HG02970 (cell line): ENCODE data around the gene LUZP2.

ENCODE experiments used
- ATAC-seq: cut with Tn5 transposase; IDR thresholded peaks from one replicate; pipeline ENCODE4 v1.9.1; 2021; ENCODE audit warnings: mild to moderate bottlenecking, moderate library complexity, moderate number of reproducible peaks; ENCODE audit not compliant: unreplicated experiment, low FRiP score

Gene LUZP2

DNA sequence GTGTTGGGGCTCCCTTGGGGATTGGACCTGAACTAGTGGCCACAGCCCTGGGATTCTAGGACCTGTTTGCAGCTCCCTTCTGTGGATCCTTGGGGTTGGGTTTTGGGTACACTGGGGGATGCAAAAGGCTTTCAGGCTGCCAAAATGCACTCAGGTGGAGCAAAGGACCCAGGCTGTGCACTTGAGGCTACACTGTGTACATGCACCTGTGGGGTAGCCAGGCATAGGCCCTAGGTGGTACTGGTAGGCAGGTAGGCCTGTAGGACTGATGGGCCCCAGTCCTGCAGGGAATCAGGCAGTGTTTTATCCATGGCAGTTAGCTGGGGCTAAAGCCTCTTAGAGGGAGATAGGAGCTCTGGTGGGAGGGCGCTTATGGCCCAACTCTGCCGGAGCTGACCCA, 542.3 kb downstream of the LUZP2 start:
- ATAC-seq = no peak

DNA sequence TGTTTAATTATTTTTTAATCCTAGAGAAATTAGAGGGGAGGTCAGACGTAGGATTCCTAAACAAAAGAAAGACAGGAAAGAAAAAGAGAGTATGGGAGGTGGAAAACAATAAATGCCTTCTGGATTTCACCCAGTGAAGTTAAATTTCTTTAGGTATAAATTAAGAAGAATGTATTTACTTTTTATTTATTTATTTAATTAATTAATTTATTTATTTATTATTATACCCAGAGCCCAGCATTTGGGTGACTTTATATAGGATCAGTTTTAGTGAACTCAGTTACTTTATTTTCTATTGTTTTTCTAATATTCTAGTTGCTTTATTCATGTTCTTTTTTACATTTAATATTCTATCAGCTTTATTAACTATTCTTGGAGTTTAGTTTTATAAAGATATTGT, 551.8 kb downstream of the LUZP2 start:
- no peak for ATAC-seq

DNA sequence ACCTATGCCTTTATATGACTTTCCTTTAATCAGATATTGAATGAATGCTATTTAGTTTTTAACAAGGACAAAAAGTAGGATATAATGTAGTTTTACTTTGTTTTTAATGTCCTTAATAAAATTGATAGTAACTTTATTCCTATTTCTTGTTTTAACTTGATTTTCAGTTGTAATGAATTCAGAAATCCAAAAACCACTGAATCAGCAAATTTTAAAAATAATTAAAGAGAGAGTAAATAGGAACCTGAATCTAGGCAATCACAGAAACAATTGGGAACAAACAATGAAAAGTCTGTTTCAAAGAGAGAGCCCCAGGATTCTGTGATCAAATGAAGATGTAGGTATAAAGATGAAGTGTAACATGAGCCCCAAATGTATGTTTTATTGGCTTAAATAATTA, 556.0 kb downstream of the LUZP2 start:
- ATAC-seq = no peak

DNA sequence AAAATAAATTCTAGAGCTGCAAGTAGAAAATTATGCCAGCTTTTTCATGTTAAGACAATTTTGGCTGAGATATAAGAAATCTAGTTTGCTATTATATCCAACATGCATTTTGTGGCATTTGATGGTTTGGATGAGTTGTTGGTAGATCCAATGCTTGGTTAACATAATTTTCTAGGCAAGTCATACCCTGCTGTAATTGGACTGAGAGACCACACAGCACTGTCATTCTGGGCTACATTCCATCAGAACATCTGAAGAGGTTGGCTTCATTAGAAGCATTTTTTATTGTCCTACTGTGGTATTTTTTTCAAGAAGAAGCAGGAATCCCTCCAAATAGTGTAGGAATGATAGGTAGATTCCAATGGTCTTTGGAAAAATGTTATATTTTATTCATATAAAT, 561.0 kb downstream of the LUZP2 start:
- no peak for ATAC-seq

DNA sequence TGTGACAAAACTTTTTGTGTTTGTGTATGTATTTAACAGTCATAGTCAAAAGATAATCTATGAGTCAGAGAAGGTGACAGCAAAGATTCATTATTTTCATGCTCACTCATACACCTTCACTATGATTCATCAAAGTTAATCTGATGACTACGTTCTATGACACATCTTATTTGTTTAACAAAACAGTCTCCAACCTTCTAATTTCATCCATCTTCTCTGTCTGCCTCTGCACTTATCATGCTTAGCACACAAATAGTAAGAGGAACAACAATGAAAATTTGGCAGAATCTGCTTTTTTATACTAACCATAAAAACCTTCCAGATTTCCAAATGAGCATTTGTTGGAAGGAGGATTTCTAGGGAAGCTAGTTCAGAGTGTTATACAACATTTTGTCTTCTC, 568.9 kb downstream of the LUZP2 start:
- ATAC-seq = no peak

DNA sequence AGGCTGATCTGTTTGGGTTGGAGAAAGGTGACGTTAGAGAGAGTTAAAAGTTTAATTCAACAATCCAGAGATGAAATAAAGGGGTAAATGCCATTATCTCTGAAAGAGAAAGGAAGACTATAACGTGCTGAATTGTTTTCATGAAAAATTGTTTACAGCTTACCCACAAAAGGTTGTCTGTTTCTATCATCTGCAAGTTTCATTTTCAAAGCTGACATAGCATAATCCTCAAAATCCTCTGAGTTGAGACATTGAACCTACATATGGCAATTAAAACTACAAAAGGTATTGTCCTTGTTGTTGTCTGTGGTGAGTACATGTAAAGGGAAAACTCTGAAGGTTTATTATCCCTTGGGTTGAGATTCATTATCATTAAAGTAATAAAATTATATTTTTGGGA, 569.9 kb downstream of the LUZP2 start:
- ATAC-seq = no peak

DNA sequence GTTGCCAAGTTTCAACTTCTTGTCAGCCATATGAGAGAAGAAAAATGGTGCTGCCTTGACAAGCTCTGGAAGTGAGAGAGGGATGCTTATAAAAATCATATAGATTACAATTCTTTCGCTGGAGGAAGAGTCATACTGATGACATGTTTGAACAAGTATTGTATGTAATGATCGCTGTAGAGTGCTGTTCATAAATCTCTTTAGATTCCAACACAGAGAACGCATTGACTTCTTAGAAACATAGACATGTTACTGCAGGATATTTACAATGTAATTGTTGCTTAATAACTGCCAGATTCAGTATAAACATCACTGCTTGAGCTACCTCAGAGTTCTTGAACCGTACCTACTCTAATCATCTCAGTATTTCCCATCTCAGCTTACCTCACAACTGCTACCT, 571.6 kb downstream of the LUZP2 start:
- no peak for ATAC-seq

DNA sequence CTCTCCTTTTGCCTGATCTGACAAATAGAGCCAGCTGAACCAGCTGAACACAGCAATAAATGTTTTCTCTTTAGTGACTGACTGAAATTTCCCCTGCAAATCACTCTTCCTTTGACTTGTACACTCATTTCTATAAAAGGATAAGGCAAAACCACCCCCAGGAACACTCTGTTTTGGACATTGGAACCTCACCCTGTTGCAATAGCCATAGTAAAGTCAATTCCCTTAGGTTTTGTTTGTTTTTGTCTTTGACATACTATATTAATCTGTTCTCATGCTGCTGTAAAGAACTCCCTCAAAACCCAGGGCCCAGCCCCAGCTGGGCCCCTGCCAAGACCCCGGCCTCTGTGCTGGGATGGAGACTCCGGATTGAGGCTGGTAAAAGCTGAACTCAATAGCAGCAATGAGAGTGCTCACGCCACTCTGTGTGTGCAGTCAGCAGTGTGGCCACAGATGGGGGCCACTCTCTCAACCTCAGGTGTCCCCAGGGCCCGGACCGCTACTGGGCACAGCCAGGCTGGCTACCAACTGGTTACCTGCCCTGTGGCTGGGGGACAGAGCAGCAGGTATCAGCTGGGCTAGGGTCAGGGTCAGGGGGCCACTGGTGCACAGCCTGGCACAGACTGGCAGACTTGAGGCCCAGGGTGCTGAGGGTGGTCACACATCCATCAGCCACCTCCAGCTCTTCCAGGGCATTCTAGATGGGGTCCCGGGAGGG, 597.4 kb downstream of the LUZP2 start:
- ATAC-seq = no peak

DNA sequence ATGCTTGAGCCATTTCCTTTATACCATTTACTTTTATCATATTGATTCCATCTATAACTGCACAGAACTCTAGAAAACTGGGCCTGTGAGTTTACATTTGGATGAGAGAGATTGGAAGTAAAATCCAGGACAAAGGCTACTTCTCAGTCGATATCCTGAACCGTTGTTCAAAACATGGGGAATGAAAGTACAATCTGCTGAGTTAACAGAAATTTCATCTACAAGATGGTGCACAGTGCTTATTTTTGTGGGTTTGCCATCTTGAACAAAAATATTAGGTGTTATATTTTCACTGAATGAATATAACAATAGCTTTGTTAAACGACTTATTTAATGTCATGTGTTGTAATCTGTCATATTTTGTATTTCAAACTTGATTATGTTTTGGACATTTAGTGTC, 622.6 kb downstream of the LUZP2 start:
- ATAC-seq = no peak
